GM12865 (cell line): Measurements from ENCODE around the gene CDC42EP1.
A peak's percentile ranks its signal among the peaks of the same experiment; 100 is the strongest.

ENCODE experiments used
- DNase-seq: peaks from one replicate; pipeline ENCODE4 v3.0.0; 2010; ENCODE audit warnings: low read depth
- H3K4me3 ChIP-seq: 2 replicates; pipeline ENCODE4 v1.5.1; 2011; ENCODE audit warnings: mild to moderate bottlenecking, low read depth, low read length, control low read depth
- CTCF ChIP-seq: IDR thresholded peaks from 2 replicates; pipeline ENCODE4 v1.5.1; 2011; ENCODE audit warnings: low read length, control low read depth, low read depth, inconsistent platforms; ENCODE audit not compliant: insufficient read depth; ENCODE audit errors: missing control alignments

CDC42EP1 gene

DNA sequence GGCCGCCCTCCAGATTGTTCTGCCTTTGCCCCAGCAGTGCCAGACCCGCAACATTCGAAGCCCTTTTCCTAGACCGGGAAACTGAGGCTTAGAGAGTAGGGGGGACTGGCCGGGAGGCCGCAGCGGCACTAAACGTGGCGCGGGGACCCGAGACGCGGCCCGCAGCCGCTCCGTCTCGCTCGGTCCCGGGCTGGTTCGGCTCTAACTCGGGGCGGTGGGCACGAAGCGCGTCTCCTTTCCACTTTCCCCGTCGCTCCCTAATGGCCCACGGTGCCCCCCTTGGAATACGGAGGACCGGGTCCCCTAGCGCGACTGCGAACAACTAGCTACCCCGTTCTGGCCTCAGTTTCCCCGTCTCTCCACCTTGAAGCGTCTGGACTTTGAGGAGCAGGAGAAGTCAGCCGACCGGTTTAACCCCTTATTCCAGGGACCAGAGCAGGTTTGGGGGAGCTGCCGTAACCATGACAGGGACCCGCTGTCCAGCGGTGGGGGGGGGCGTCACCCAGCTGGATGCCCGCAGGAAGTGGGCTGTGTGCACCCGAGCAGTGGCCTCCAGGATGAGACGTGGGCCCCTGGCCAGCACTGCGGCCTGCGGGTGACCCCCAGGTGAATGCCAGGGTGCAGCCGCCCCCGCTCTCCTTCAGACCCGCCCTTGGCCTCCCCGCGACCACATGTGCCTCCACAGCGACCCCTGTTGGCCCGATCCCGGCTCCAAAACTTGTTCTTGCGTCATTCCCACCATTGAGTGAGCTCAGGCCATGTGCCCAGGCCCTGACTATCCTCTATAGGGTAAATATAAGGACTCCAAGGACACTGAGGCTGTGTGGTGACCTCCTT lies 1.1 kb downstream of the CDC42EP1 start:
- H3K4me3 ChIP-seq = no peak overlapping the region
- peak; percentile 73 for DNase-seq

DNA sequence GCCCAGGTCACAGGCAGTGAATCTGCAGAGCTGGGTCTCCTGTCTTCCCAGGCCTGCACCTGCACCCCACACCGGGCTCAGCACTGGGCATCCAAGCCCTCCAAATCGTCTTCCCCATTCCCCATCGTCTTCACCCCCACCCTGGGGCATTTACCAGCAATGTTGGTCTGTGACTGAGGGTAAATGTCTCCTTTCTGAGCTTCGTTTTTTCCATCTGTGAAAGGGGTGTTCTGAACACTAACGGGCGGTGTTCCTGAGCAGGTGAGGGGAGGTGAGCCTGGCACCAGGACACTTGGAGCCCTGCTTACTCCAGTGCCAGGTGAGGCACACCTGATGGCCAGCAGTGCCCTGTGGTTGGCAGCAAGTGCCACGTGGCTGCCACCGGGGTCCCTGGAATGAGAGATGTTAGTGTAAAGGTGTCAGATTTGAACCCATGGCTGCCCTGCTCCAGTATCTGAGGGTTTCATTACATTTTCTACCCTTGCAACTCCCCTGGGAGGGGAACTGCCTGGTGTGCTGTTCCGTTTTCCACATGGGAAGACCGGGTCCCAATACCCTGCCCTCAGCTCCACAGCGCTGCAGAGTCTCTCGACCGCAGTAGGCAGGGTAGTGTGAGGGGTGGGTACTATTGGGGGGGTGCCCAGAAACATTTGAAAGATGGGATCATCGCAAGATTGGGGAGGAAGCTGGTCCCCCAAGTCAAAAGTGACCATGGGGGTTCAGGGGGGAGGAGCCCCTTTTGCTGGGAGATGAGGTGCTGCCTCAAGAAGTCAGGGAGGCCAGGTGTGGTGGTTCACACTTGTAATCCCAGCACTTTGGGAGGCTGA lies 2.0 kb downstream of the CDC42EP1 start:
- no peak for DNase-seq
- TF ChIP-seq CTCF = no peak
- H3K4me3 ChIP-seq = no peak overlapping the region

More for the DNA sequence above, 1.1 kb downstream of the CDC42EP1 start:
- TF ChIP-seq CTCF = peak; percentile 71

- no peak overlapping the region for H3K4me3 ChIP-seq
- no peak for TF ChIP-seq CTCF
- DNase-seq = no peak
These were observed 3.1 kb downstream of the CDC42EP1 start for GRCh38 chr22:37563153-37564081.

DNA sequence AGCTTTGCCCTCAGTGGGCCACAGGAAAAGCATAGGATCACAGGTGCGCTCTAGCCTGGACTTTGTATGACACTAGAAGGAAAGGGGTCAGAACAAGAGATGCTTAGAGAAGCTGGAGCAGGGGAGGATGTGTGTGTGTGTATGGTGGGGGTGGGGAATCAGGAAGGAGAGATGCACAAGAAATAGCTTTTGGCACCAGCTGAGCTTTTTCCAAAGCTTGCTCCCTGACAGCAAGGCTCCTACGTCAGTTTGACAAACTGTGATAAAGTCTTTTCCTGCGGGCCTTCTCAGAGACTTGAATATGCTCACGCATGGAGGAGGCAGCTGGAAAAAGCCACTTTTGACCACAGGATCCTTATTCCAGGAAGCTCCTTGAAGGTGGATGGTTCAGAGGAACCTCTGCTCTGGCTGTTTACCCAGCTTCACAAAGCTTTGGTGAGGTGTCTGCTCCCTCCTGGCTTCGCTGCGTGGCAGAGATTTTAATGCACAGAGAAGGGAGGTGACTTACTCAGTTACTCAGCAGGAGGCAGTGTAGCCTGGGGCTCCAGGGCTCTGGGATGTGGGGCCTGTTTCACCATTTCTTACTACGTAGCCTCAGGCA lies 3.9 kb downstream of the CDC42EP1 start:
- no peak overlapping the region for H3K4me3 ChIP-seq
- DNase-seq = no peak
- no peak for TF ChIP-seq CTCF

DNA sequence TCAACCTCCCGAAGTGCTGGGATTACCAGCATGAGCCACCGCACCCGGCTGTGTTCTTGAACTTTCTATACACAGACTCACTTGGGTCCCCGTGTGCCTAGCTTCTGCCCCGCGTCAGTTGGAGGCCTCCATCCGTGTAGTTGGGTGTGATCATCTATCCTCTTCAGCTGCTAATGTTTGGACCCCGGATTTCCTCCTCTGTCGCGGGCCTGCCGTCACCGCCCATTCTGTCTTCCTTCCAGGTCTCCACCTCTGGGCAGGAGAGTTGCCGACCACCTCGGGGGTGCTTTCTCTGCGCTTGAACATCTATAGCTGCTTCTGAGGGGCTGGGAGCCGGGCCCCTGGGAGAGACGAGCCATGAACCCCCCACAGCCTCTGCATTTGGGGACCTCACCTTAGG lies 5.5 kb downstream of the CDC42EP1 start:
- TF ChIP-seq CTCF = no peak
- H3K4me3 ChIP-seq = no peak overlapping the region
- DNase-seq = no peak

DNA sequence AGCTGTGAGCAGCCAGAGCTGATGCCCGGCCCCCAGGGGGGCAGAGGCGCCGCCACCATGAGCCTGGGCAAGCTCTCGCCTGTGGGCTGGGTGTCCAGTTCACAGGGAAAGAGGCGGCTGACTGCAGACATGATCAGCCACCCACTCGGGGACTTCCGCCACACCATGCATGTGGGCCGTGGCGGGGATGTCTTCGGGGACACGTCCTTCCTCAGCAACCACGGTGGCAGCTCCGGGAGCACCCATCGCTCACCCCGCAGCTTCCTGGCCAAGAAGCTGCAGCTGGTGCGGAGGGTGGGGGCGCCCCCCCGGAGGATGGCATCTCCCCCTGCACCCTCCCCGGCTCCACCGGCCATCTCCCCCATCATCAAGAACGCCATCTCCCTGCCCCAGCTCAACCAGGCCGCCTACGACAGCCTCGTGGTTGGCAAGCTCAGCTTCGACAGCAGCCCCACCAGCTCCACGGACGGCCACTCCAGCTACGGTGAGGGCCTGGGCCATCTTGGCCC lies 6.1 kb downstream of the CDC42EP1 start:
- no peak overlapping the region for H3K4me3 ChIP-seq
- TF ChIP-seq CTCF = no peak
- DNase-seq = peak; percentile 27
